Calu3 (cell line): ENCODE data around the gene MDM1. TPM values are rescaled to one million over a fixed set of nuclear protein-coding genes. Genes with fewer than 3 reads are reported as not detected.

Experiments used
- BruUV-seq: library from RNA; stranded (reverse); fragments of 400-500 nt; replicated peaks from 2 replicates; lab custom pipeline; 2021; lab: Mats Ljungman, UMichigan
- CTCF ChIA-PET: fragments of 300-600 bp; sonication (Branson Sonifier 250); formaldehyde crosslinking; loops from one replicate; lab custom pipeline; 2022; ENCODE audit warnings: antibody characterized with exemption; lab: Charles Lee
- DNase-seq: peaks from one replicate; pipeline ENCODE4 v3.0.0; 2022
- H3K27ac Mint-ChIP-seq: one replicate; pipeline ENCODE4 v1.8.0; 2022; ENCODE audit warnings: mixed read lengths; ENCODE audit not compliant: unreplicated experiment
- H3K27me3 Mint-ChIP-seq: one replicate; pipeline ENCODE4 v1.8.0; 2022; ENCODE audit warnings: mixed read lengths; ENCODE audit not compliant: unreplicated experiment
- H3K36me3 Mint-ChIP-seq: one replicate; pipeline ENCODE4 v1.8.0; 2022; ENCODE audit warnings: mild to moderate bottlenecking, moderate library complexity, mixed read lengths; ENCODE audit not compliant: insufficient read depth, unreplicated experiment
- H3K4me1 Mint-ChIP-seq: one replicate; pipeline ENCODE4 v1.8.0; 2022; ENCODE audit warnings: mild to moderate bottlenecking, low read depth, mixed read lengths; ENCODE audit not compliant: unreplicated experiment
- H3K4me3 Mint-ChIP-seq: one replicate; pipeline ENCODE4 v1.8.0; 2022; ENCODE audit warnings: mild to moderate bottlenecking, low read depth, moderate library complexity, mixed read lengths; ENCODE audit not compliant: unreplicated experiment
- H3K9me3 Mint-ChIP-seq: one replicate; pipeline ENCODE4 v1.8.0; 2022; ENCODE audit warnings: low read depth, mixed read lengths; ENCODE audit not compliant: unreplicated experiment
- CTCF ChIP-seq: fragments of 200-600 bp; IDR thresholded peaks from one replicate; pipeline ENCODE4 v1.8.0; 2022; ENCODE audit warnings: antibody characterized with exemption; ENCODE audit not compliant: unreplicated experiment
- intact Hi-C: fragments of 100-400 bp; cut with micrococcal nuclease; formaldehyde crosslinking; loops from one replicate; pipeline ENCODE4 v1.10.0; 2022; ENCODE audit not compliant: unreplicated experiment
- total RNA-seq: library from RNA; stranded (reverse); gene quantifications from 2 replicates; pipeline ENCODE4 v1.2.3, GENCODE V29; 2022

MDM1 gene
- total RNA-seq, 1 experiment from 2014 or later, result 22.7 TPM

GRCh38 chr12:68264158-68264855, 67.9 kb downstream of the MDM1 start:
- BruUV-seq, result no TSS peak
- no peak for TF ChIP-seq CTCF
- Mint-ChIP-seq H3K4me1 (no peaks in the 10 kb centered on the region), H3K9me3 (no peaks in the 10 kb centered on the region), H3K4me3 (no peak overlapping the region), H3K27me3 (peaks cover 82% of the 10 kb centered on the region), H3K27ac (no peak overlapping the region), H3K36me3 (no peaks in the 10 kb centered on the region)
- no peak for DNase-seq
- intact Hi-C loops, result no loop called here
- CTCF ChIA-PET, result interaction anchor here (0.6 kb wide), 1 partner anchor 662 kb away, joined by 6 read pairs; no protein-coding TSS in a partner anchor

- BruUV-seq, result no TSS peak
- no peak overlapping the region for H3K27ac Mint-ChIP-seq
- CTCF ChIA-PET, result no interaction called here
Measured at GRCh38 chr12:68263366-68263765, 68.8 kb downstream of the MDM1 start.

GRCh38 chr12:68261896-68262295, 70.3 kb downstream of the MDM1 start:
- no TSS peak for BruUV-seq
- TF ChIP-seq CTCF, result no peak
- Mint-ChIP-seq H3K4me1 (no peaks in the 10 kb centered on the region), H3K4me3 (no peak overlapping the region), H3K36me3 (no peaks in the 10 kb centered on the region), H3K27me3 (peaks cover 92% of the 10 kb centered on the region), H3K27ac (no peak overlapping the region), H3K9me3 (no peaks in the 10 kb centered on the region)
- no peak for DNase-seq
- CTCF ChIA-PET, result no interaction called here
- intact Hi-C loops, result no loop called here

More at GRCh38 chr12:68263366-68263765, 68.8 kb downstream of the MDM1 start:
- Mint-ChIP-seq H3K27me3 (peaks cover 82% of the 10 kb centered on the region), H3K4me1 (no peaks in the 10 kb centered on the region), H3K4me3 (no peak overlapping the region), H3K9me3 (no peaks in the 10 kb centered on the region), H3K36me3 (no peaks in the 10 kb centered on the region)
- intact Hi-C loops, result no loop called here
- no peak for TF ChIP-seq CTCF
- DNase-seq, result no peak

- CTCF ChIA-PET, result no interaction called here
- Mint-ChIP-seq H3K9me3 (no peaks in the 10 kb centered on the region), H3K4me3 (no peak overlapping the region), H3K27me3 (peaks cover 85% of the 10 kb centered on the region), H3K36me3 (no peaks in the 10 kb centered on the region), H3K27ac (no peak overlapping the region), H3K4me1 (no peaks in the 10 kb centered on the region)
- BruUV-seq, result no TSS peak
- intact Hi-C loops, result no loop called here
- no peak for TF ChIP-seq CTCF
- DNase-seq, result no peak
Measured at GRCh38 chr12:68260153-68260552, 72.0 kb downstream of the MDM1 start.
